ENCODE data around the gene UBE2N. TPM values are rescaled to one million over a fixed set of nuclear protein-coding genes. Genes with fewer than 3 reads are reported as not detected.

UBE2N gene
- 45.7 and 70.9 TPM in 2 replicates for total RNA-seq

GRCh38 chr12:93441617-93442410 is at the start of gene UBE2N:
Gene UBE2N (minus strand): TSS chr12:93441947. CDS start chr12:93441884, 63 bp downstream.

GRCh38 chr12:93467351-93468007 is 25.7 kb upstream of the UBE2N start, which contains the start of gene MRPL42:
Gene MRPL42 (plus strand): TSS chr12:93467514. CDS start chr12:93469286, 1,772 bp downstream.

GRCh38 chr12:93377252-93378195 is 64.2 kb downstream of the UBE2N start, which contains the start of gene NUDT4:
Gene NUDT4 (plus strand): TSS chr12:93377925. CDS start chr12:93378323, 398 bp downstream.

Other genes with a start within 250 kb of the UBE2N start
- gene NUDT4, start 64.0 kb downstream of the UBE2N start, total RNA-seq, result 75.5 and 102 TPM in 2 replicates
- 29.8 and 34.0 TPM in 2 replicates for gene MRPL42, start 25.6 kb upstream of the UBE2N start, total RNA-seq
- 8.2 and 18.5 TPM in 2 replicates for gene SOCS2, start 130.7 kb upstream of the UBE2N start, total RNA-seq
- gene CRADD, start 235.4 kb upstream of the UBE2N start, total RNA-seq, result 14.6 and 29.0 TPM in 2 replicates

Measured in pericardium fibroblast (primary cell).